Mononuclear cell (primary cell): ENCODE data around the gene C16orf74. TPM values are rescaled to one million over a fixed set of nuclear protein-coding genes. Genes with fewer than 3 reads are reported as not detected.

ENCODE experiments used
- H3K27me3 ChIP-seq: 2 replicates; pipeline ENCODE4 v1.6.0; 2011; ENCODE audit warnings: low read length, control low read depth; ENCODE audit not compliant: insufficient read depth
- H3K4me1 ChIP-seq: 2 replicates; pipeline ENCODE4 v1.5.1; 2011; ENCODE audit warnings: mild to moderate bottlenecking, low read length, control low read depth; ENCODE audit not compliant: insufficient read depth
- H3K4me3 ChIP-seq: 2 replicates; pipeline ENCODE4 v1.5.1; 2011; ENCODE audit warnings: mild to moderate bottlenecking, low read length, moderate library complexity
- H3K9me3 ChIP-seq: 2 replicates; pipeline ENCODE4 v1.5.1; 2011; ENCODE audit warnings: low read depth, mild to moderate bottlenecking, control low read depth, low read length
- total RNA-seq: library from RNA; depleted of rRNA; stranded (reverse); fragments of >200 nt; gene quantifications from one replicate; pipeline ENCODE4 v1.2.3, GENCODE V29; 2012

Gene C16orf74
- total RNA-seq, 1 donor = 4.3 TPM

DNA sequence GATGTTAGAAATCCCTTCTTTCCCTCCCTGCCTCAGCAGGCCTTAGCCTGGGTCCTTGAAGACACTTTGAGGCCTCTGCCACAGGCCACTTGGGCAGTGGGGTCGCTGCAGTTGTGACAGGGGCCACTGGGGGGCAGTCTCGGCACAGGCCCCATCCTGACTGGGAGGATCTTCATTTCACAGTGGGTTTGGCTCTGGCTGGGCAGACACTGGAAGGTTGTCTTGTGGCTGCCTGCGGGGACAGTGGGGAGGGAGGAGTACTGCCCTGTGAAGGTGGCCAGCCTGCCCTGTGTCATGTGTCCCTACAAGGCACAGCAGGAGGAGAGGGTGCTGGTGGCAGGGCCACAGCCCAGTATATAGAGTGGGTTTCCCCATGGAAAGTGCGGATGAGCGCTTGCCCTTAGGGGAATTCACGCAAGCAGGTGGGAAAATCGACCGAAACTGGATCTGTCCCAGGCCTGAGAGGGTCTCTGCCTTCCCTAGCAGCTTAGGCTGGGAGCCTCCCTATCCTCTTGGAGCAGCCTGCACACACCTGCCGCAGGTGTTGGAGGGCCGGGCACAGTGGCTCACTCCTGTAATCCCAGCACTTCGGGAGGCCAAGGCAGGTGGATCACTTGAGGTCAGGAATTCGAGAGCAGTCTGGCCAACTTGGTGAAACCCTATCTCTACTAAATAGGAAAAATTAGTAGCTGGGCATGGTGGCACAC lies 90.9 kb downstream of the C16orf74 start:
- Histone ChIP-seq H3K4me3 (no peak overlapping the region), H3K27me3 (no peaks in the 10 kb centered on the region), H3K9me3 (no peaks in the 10 kb centered on the region), H3K4me1 (no peaks in the 10 kb centered on the region)

DNA sequence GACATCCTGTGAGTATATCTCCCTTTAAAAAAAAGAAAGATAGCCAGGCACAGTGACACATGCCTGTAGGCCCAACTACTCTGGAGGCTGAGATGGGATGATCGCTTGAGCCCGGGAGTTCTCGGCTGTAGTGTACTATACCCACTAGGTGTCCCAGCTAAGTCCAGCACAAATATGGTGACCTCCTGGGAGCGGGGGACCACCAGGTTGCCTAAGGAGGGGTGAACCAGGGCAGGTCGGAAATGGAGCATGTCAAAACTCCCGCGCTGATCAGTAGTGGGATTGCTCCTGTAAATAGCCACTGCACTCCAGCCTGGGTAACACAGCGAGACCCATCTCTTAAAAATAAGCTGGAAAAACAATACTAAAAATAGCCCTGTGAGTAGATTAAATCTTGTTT lies 91.6 kb downstream of the C16orf74 start:
- H3K4me3 ChIP-seq = no peak overlapping the region
- no peaks in the 10 kb centered on the region for H3K27me3 ChIP-seq
- H3K4me1 ChIP-seq = no peaks in the 10 kb centered on the region
- H3K9me3 ChIP-seq = no peaks in the 10 kb centered on the region

DNA sequence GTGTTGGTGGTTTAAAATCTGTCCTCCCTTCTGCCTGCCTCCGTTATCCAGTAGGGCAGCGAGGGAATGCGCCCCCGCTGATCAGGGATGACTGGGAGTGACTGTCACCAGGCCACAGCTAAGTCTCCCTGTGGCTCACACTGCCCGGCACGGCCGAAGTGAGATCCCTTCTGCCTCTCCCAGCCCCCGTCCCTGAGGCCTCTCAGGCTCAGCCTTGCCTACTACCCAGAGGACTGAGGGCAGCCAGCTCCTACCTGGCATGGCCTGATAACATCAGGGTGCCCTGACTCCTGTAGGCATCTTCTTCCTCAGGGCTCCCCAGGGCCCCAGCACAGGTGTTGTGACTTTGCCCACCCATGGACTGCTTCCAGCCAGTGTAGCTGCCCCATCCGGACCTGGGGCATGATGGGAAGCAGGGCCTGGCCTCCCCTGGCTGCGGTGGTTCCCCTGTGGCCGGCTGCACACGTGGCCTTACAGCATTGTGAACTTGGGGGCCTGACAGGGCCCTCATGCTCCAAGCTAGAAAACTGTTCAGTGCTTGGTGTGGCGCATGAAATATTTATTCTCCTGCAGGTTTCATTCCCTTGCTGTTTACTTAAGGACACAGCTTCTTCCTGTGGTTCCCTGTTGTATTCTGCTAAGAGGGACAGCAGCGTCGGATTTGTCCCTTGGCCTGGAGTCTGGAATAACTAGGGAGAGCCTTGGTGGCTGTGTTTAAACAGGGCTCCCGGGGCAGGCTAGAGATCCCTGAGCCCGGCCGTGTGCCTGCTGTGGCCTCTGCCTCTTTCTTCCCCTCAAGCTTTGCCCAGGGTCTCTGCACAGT lies 92.2 kb downstream of the C16orf74 start:
- no peaks in the 10 kb centered on the region for H3K4me1 ChIP-seq
- H3K4me3 ChIP-seq = no peak overlapping the region
- no peaks in the 10 kb centered on the region for H3K9me3 ChIP-seq
- H3K27me3 ChIP-seq = no peaks in the 10 kb centered on the region

DNA sequence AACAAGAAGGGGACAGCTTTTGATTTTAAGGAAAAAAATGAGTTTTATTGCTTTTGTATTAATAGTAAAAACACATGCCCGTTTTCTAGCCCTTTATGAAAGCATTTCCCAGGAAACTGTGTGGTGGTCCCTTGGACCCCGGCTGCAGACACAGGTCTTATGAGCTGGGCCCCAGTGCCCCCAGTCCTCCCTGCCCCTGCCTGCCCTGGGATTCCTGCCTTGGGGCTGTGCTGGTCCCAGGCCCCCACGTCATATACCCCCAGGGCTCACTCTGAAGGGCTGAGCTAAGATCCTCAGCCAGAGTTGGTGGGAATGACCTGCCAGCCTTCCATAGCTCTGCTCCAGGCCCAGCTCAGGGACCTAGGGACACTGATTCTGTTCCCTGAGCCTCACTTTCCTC lies 92.9 kb downstream of the C16orf74 start:
- Histone ChIP-seq H3K4me1 (no peaks in the 10 kb centered on the region), H3K4me3 (no peak overlapping the region), H3K27me3 (no peaks in the 10 kb centered on the region), H3K9me3 (no peaks in the 10 kb centered on the region)

Other genes starting within 250 kb of the C16orf74 start
- 34.3 TPM for gene GSE1, start 137.8 kb downstream of the C16orf74 start, total RNA-seq
- 0.42 TPM for gene GINS2, start 62.1 kb downstream of the C16orf74 start, total RNA-seq
- 18.4 TPM for gene EMC8, start 48.4 kb upstream of the C16orf74 start, total RNA-seq
- gene COX4I1, start 48.6 kb upstream of the C16orf74 start, total RNA-seq = 322 TPM
- 94.9 TPM for gene IRF8, start 148.1 kb upstream of the C16orf74 start, total RNA-seq